Measurements from ENCODE around the gene IDH3G.
A peak's percentile ranks its signal among the peaks of the same experiment; 100 is the strongest.

Gene IDH3G

DNA sequence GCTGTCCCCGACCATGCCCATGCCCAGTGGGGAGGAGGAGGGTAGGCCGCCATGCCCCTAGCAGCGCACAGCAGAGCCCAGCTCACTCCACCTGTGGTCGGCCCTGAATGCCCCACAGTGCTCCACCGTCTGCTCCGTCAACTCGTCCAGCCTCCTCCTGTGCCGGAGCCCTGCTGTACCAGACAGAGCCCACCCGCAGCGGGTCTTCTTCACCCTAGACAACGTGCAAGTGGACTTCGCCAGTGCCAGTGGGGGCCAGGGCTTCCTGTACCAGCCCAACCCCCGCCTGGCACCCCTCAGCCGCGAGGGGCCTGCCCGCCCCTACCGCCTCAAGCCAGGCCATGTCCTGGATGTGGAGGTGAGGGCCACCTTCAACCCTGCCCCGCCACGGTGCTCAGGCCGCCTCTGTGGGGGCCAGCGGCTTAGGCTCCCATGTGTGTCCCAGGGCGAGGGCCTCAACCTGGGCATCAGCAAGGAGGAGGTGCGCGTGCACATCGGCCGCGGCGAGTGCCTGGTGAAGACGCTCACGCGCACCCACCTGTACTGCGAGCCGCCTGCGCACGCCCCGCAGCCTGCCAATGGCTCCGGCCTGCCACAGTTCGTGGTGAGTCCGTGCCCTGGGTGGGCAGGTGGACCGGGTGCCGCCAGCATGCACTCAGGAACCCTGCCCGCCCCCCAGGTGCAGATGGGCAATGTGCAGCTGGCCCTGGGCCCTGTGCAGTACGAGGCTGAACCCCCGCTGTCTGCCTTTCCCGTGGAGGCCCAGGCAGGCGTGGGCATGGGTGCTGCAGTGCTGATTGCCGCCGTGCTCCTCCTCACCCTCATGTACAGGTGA, 20.2 kb downstream of the IDH3G start:
- DNase-seq (ENCODE audit: low read depth, low spot score): no peak

DNA sequence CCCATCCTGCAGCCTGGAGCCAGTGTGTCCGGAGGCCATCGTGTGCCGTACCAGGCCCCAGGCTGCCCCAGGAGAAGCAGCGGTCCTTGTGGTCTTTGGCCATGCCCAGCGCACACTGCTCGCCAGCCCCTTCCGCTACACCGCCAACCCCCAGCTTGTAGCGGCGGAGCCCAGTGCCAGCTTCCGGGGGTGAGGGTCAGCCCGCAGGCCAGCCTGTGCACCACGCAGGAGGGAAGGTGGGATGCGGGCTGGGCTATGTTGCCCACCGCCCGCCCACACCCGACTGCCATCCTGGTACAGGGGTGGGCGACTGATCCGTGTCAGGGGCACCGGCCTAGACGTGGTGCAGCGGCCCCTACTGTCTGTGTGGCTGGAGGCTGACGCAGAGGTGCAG, 21.0 kb downstream of the IDH3G start:
- DNase-seq (ENCODE audit: low read depth, low spot score): no peak

DNA sequence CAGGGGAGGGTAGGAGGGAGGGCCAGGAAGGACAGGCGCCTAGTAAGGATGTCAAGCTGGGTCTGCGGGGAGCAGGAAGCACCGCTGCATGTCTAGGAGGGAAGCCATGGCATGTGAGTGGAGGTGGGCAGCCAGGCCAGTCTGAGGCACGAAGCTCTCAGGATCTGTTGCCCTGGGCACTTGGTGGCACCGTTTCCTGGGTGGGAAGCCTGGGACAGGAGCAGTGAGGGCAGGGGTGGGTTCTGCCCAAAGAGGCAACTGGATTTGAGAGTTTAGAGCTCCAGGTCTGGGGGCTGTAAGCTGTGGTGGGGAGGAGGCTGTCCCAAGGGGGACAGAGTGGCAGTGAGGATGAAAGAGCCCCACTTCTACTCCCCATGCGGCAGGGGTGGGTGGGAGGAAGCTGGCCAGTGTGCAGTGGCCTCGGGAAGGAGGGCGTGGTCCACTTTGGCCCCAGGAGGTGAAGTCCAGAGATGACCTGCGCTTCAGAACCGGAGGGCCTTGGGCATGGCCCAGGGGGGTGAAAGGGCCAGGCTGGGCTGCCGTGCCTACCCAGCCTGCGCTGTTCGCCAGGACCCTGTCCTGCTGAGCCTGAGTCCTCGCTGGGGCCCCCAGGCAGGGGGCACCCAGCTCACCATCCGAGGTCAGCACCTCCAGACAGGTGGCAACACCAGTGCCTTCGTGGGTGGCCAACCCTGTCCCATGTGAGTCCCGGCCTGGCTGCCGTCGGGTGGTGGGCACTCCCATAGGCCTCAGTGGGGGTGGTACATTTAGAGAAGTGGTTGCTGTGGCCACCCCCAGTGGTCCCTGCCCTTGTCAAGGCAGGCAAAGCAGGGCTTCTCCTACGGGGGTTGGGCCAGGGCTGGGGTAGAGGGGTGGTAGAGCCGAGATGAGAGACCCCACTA, 21.6 kb downstream of the IDH3G start:
- DNase-seq (ENCODE audit: low read depth, low spot score): no peak

DNA sequence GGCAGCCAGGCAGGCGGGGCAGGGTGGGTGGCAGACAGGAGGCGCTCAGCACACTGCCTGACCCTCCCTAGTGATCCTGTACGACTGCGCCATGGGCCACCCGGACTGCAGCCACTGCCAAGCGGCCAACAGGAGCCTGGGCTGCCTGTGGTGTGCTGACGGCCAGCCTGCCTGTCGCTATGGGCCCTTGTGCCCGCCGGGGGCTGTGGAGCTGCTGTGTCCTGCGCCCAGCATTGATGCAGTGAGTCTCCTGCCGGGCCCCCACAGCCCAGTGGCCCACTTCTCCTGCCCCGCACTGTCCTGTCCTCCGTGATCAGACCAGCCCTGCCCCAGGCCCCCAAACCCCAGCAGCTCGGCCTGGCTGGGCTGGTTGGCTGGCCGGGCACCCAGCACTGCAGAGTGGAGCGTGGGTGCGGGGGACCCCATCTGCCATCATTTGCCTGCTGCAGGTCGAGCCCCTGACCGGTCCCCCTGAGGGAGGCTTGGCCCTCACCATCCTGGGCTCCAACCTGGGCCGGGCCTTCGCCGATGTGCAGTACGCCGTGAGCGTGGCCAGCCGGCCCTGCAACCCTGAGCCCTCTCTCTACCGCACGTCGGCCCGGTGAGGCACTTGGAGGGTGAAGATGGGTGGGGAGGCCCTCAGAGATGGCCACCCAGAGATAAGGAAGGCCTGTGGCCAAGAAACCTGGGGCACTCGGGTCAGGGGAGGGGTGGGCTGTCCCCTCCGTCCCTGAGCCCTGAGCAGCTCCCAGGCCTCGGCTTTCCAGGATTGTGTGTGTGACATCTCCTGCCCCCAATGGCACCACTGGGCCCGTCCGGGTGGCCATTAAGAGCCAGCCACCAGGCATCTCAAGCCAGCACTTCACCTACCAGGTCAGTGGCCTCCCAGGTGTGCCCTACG, 22.5 kb downstream of the IDH3G start:
- no peak for DNase-seq (ENCODE audit: low read depth, low spot score)

DNA sequence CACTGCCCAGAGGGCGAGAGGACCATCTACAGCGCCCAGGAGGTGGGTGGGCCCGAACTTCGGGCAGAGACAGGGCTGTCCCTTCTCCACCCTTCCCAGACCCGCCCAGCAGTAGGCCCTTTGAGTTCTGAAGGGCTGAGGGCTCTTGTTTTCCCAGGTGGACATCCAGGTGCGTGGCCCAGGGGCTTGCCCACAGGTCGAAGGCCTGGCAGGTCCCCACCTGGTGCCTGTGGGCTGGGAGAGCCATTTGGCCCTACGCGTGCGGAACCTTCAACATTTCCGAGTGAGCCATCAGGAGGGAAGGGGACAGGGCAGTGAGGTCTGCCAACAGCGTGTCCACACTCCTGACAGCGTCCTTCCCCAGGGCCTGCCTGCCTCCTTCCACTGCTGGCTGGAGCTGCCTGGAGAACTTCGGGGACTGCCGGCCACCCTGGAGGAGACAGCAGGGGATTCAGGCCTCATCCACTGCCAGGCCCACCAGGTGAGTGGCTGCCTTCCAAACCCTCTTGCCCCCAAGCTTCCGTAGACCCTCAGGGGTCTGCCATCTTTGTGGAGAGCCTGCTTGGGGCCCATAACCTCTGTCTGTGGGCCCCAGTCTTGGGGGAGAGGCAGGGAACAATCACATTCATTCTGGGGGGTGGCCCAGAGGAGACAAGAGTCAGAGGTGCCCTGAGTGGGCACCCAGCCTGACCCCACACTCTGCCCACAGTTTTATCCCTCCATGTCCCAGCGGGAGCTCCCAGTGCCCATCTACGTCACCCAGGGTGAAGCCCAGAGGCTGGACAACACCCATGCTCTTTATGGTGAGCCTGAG, 23.4 kb downstream of the IDH3G start:
- DNase-seq (ENCODE audit: low read depth, low spot score): no peak

DNA sequence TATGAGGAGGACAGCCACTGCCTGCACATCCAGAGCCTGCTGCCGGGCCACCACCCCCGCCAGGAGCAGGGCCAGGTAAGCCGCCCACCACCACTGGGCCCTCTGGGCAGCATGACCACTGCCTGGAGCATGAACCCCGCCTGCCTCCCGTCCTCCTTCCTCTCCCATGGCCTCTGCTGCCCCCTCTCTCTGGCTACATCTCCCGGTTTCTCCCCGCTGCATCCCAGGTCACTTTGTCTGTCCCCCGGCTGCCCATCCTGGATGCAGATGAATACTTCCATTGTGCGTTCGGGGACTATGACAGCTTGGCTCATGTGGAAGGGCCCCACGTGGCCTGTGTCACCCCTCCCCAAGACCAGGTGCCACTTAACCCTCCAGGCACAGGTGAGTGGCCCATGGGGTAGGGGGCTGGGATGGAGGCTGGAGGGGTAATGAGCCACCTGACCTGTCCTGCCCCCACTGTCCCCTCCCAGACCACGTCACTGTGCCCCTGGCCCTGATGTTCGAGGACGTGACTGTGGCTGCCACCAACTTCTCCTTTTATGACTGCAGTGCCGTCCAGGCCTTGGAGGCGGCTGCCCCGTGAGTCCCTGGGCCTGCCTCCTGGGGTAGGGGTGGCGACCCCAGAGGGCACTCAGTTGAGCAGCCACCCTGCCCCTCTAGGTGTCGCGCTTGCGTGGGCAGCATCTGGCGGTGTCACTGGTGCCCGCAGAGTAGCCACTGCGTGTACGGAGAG, 24.1 kb downstream of the IDH3G start:
- no peak for DNase-seq (ENCODE audit: low read depth, low spot score)

DNA sequence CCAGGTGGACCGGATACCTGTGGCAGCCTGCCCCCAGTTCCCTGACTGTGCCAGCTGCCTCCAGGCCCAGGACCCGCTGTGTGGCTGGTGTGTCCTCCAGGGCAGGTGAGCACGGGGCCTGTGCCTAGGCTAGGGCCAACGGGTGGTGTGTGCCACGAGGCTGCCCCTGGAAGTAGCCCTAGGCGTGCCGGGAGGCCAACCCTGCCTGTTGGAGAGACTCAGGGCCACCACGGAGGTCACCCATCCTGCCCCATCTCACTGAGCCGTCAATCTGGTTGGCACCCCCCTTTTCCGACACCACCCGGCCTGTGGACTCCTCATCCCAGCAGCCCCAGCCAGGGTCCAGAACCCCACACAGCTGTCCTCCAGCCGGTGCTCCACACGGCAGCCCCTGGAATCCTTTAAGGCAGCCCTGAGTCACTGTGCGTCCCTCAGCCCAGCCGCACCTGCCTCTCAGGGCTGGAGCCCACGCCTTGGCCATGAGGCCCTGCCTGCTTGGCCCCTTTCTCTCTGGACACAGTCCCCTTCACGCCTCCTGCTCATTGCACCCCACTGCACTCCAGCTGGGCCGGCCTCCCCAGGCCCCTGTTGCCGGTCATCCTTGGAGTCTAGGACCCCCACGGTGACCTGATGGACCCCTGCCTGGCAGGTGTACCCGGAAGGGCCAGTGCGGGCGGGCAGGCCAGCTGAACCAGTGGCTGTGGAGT, 24.9 kb downstream of the IDH3G start:
- DNase-seq (ENCODE audit: low read depth, low spot score): no peak

DNA sequence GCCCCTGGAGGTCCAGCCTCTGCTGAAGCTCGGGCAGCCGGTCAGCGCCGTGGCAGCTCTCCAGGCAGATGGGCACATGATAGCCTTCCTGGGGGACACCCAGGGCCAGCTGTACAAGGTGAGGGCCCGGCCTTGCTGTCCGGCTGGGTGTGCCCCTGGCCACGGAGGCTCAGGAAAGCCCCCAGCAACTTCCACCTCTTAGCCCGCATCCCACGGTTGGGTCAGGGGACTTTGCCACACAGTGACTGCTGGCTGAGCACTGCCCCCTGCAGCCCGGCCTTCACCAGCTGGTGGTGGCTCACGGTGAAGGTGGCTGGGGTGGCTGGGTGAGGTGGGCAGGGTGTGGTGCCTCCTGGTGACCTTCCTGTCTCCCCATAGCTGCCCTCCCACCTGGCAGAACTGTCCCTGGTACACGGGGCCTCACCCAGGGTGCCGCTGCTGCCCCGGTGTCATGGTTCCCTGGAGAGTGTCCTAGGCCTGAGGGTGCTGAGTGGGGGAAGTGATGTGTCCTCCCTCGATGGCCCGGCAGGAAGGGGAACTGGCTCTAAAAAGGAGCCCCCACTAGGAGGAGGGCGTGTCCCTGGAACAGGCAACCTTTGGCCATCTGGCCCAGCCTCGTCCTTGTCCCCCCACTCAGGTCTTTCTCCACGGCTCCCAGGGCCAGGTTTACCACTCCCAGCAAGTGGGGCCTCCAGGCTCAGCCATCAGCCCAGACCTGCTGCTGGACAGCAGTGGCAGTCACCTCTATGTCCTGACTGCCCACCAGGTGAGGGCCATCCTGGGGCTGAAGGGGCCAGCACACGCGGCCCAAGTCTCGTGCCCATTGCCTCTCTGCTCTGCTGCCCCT, 25.6 kb downstream of the IDH3G start:
- no peak for DNase-seq (ENCODE audit: low read depth, low spot score)

DNA sequence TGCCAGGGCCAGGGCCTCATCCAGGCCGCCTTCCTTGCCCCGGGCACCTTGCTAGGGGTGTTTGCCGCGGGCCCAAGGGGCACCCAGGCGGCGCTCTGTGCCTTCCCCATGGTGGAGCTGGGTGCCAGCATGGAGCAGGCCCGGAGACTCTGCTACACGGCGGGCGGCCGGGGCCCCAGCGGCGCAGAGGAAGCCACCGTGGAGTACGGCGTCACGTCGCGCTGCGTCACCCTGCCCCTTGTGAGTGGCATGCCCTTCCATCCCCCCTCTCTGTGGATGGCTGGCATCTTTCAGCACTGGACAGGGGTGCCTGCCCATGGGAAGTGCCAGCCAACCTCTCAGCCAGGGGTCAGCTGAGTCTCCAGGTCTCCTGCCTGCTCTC, 26.5 kb downstream of the IDH3G start:
- no peak for DNase-seq (ENCODE audit: low read depth, low spot score)

DNA sequence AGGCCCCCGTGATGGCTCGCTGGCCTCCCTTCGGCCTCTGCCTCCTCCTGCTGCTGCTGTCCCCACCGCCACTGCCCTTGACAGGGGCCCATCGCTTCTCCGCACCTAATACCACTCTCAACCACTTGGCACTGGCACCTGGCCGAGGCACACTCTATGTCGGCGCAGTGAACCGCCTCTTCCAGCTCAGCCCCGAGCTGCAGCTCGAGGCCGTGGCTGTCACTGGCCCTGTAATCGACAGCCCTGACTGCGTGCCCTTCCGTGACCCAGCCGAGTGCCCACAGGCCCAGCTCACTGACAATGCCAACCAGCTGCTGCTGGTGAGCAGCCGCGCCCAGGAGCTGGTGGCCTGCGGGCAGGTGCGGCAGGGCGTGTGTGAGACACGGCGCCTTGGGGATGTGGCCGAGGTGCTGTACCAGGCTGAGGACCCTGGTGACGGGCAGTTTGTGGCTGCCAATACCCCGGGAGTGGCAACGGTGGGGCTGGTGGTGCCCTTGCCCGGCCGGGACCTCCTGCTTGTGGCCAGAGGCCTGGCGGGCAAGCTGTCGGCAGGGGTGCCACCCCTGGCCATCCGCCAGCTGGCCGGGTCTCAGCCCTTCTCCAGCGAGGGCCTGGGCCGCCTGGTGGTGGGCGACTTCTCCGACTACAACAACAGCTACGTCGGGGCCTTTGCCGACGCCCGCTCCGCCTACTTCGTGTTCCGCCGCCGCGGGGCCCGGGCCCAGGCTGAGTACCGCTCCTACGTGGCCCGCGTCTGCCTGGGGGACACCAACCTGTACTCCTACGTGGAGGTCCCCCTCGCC, 27.1 kb downstream of the IDH3G start:
- no peak for DNase-seq (ENCODE audit: low read depth, low spot score)

DNA sequence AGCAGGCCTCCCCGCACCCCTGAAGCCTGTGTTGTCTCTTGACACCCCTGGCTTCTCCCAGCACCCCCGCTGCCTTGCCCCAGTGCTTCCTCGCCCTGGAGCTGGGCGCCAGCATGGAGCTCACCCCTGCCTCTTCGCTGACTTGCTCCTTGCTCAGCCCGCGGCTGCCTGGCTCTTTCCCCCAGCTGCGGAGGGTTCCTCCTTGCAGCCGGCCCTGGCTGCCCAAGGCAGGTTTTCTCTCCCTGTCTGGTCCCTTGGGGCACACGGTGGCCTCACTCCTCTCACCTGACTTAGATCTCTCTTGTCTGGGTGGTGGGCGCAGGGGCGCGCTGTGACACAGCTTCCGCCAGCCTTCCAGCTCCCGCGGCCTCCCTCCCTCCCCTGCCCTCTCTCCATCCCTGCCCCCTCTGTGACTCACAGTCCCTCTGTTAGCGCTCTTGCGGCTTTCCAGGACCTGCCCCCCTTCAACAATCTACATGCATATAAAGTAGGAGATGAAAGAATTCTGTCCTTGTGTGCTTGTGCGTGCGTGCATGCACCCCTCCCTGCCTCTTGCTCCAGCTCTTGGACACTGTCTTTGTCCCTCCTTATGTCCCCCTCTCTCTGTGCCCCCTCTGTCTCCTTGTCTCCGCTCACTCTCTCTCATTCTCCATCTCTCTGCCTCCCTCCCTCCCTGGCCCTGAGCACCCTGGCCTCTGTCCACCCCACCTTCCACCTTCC, 27.9 kb downstream of the IDH3G start:
- DNase-seq (ENCODE audit: low read depth, low spot score): no peak

DNA sequence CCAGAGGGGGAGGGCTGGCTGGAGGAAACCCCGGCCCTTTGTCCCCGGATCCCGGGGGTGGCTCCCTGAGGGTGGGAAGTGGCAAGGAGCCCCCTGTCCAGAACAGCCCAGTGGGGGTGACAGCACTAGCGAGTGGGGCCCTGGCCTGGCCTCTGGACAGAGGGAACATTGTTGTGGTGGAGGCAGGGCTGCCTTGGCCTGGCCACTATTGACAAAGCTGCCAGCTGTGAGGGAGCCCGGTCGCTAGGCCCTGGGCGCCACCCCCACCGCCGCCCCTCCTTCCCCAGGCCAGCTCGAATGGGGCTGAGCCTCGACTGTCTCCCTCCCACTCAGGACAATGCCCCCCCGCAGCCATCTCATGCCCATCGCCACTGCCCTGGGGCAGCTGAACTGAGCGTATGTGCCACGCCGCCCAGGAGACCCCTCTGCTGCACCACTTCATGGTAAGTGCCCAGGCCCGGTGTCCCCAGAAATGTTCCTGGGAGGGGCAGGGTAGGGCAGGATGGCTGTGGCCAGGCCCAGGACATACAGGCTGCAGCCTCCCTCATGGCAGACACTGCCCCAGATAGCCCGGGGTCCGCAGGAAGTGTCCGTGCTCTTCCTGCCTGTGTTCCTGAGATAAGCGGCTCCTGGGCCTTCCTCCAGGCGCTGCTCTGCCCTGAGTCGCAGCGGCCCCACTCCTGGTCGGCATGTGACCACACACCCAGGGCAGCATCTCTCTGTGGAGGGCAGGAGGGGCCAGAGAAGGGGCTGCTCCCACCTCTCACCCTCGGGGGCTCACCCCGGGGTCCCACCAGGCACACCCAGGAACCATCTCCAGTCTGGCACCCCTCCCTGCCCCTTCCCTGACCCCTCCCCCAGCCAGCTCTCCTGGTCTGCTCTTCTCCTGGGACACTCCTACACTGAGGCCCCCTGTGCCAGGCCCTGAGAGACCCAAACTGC, 28.8 kb downstream of the IDH3G start:
- no peak for DNase-seq (ENCODE audit: low read depth, low spot score)

DNA sequence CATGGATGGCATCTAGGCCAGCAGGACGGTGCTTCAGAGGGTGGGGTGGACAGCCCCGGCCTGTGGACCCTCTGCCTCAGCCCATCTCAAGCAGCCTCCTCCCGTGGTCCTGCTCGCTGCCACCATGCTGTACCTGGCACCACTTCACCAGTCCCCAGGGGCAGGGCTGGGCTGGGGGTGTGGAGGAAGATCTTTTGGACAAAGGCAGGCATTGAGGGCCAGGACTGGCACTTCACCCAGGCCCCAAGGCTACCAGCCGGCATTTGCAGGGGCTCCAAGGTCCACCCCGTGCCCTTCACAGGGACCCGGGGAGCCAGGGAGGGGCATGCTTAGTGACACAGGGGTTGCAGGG, 29.4 kb downstream of the IDH3G start:
- no peak for DNase-seq (ENCODE audit: low read depth, low spot score)

DNA sequence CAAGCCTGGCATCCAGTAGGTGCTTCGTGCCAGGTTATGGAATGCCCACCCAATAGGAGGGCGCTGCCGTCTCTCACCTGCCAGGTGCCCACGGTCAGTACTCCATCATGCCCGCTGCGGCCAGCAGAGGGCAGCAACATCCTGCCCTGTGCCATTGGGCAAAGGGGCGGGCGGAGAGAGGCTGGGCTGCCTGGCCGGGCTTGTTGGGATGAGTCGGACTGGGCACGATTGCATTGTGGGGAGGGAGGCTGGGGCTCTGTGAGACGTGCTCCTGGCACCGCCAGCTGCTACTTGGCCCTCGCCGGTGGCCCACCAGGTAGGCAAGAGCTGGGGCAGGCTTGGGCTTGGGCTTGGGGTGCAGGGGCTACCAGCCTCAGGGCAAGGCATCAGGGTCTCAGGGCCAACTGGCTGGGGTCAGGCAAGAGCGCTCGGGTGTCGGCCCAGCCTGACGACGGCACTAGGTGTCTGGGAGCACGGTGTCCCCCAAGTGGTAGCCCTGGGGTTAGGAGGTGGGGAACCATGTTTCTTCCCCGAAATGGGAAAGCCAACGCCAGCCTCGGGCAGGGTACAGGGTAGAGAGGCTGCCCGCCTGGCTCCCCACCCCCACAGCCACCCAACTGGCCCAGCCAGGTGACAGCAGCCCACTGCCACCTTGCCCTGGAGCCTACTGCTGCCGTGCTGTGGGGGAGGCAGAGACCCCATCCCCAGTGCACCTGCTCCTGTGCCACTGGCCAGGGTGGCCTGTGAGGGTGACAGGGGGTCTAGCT, 30.0 kb downstream of the IDH3G start, which contains the start of gene PLXNB3:
Gene PLXNB3 (plus strand): TSS at position 261 of the 767 bp plus-strand sequence. CDS start 1,287 bp downstream, outside the sequence.
- peak; percentile 38 for DNase-seq (ENCODE audit: low read depth, low spot score)

DNA sequence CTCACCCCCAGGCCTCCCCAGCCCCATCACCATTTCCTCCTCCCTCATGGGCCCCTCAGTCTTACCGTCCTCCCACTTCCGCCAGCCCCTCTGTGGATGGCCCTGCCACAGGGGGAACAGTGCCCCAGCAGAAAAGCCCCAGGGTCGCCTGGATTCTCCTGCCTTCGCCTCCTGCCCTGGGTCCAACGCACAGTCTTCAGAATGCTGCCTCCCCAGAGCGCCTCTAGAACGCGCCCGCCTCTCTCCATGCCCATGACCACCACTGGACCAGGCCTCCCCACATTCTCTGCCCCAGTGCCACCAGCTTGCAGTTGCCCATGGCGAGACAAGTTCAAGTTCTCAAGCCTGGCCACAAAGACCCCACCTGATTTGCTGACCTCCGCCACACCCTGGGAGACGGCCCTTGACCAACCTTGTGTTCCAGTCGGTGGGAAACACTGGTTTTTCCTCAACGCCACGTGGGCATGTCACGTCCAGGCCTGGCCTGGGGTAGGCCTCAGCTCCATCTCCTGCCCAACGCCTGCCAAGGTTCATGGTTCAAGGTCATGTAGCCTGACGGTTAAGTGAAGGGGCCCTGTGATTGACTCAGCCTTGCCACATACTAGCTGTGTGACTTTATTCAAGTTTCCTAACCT, 30.8 kb downstream of the IDH3G start:
- no peak for DNase-seq (ENCODE audit: low read depth, low spot score)
